Bronchial epithelial cell (primary cell): ENCODE data around the gene CD82. TPM values are rescaled to one million over a fixed set of nuclear protein-coding genes. Genes with fewer than 3 reads are reported as not detected.

Experiments
- DNase-seq: peaks from one replicate; pipeline ENCODE4 v3.0.0-alpha.2; 2010; ENCODE audit warnings: low read depth
- FAIRE-seq: peaks from 2 replicates; lab custom pipeline; 2011; peaks lifted over from hg19 to GRCh38; lab: Jason Lieb, UNC
- H3K27me3 ChIP-seq: 2 replicates; pipeline ENCODE4 v1.5.1; 2011; ENCODE audit warnings: low read length; ENCODE audit not compliant: control insufficient read depth, insufficient read depth
- H3K36me3 ChIP-seq: 2 replicates; pipeline ENCODE4 v1.5.1; 2011; ENCODE audit warnings: low read length; ENCODE audit not compliant: control insufficient read depth, insufficient read depth
- H3K4me3 ChIP-seq: 2 replicates; pipeline ENCODE4 v1.5.1; 2011; ENCODE audit warnings: mild to moderate bottlenecking, low read depth, low read length, control low read depth
- total RNA-seq: library from RNA; depleted of rRNA; stranded (reverse); fragments of >200 nt; gene quantifications from 2 replicates; pipeline ENCODE4 v1.2.1, GENCODE V29; 2014
- TF ChIP-seq, protein P1 (sequence below): IDR thresholded peaks from 2 replicates; pipeline ENCODE4 v1.5.1; 2011; ENCODE audit warnings: mild to moderate bottlenecking, moderate library complexity, low read length, control low read depth, inconsistent platforms; ENCODE audit not compliant: insufficient read depth, severe bottlenecking

Gene CD82
- total RNA-seq, 1 donor from 2014 or later, result 48.7 TPM

DNA sequence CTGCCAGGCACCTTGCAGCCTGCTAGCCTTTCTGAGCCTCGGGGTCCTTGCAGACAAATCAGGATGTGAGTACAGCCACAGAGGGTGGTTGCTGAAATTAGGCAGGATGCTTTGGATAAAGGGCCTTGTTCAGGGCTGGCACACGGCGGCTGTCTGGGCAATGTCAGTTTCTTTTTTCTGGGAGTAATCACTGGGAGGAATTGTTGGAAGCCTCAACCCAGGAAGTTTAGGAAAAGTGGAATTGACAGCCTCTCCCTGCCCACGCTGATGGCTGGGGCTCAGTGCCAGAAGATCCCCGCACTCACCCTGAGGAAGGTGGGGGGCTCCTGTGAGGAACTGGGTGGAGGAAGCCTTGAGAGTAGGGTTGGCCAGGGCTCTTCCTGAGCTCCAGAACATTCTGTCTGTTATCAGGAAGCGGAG is 37.4 kb downstream of the CD82 start:
- Histone ChIP-seq H3K27me3 (no peaks in the 10 kb centered on the region), H3K36me3 (peaks cover 38% of the 10 kb centered on the region), H3K4me3 (no peak overlapping the region)
- DNase-seq (no peak), FAIRE-seq (no peak)
- TF ChIP-seq, protein P1, sequence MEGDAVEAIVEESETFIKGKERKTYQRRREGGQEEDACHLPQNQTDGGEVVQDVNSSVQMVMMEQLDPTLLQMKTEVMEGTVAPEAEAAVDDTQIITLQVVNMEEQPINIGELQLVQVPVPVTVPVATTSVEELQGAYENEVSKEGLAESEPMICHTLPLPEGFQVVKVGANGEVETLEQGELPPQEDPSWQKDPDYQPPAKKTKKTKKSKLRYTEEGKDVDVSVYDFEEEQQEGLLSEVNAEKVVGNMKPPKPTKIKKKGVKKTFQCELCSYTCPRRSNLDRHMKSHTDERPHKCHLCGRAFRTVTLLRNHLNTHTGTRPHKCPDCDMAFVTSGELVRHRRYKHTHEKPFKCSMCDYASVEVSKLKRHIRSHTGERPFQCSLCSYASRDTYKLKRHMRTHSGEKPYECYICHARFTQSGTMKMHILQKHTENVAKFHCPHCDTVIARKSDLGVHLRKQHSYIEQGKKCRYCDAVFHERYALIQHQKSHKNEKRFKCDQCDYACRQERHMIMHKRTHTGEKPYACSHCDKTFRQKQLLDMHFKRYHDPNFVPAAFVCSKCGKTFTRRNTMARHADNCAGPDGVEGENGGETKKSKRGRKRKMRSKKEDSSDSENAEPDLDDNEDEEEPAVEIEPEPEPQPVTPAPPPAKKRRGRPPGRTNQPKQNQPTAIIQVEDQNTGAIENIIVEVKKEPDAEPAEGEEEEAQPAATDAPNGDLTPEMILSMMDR, result no peak

GRCh38 chr11:44604171-44604581 is 38.7 kb downstream of the CD82 start:
- DNase-seq (peak; percentile 56), FAIRE-seq (no peak)
- peaks cover 40% of the 10 kb centered on the region for H3K36me3 ChIP-seq
- TF ChIP-seq, protein P1, result no peak
- no peak overlapping the region for H3K4me3 ChIP-seq
- H3K27me3 ChIP-seq, result no peaks in the 10 kb centered on the region

DNA sequence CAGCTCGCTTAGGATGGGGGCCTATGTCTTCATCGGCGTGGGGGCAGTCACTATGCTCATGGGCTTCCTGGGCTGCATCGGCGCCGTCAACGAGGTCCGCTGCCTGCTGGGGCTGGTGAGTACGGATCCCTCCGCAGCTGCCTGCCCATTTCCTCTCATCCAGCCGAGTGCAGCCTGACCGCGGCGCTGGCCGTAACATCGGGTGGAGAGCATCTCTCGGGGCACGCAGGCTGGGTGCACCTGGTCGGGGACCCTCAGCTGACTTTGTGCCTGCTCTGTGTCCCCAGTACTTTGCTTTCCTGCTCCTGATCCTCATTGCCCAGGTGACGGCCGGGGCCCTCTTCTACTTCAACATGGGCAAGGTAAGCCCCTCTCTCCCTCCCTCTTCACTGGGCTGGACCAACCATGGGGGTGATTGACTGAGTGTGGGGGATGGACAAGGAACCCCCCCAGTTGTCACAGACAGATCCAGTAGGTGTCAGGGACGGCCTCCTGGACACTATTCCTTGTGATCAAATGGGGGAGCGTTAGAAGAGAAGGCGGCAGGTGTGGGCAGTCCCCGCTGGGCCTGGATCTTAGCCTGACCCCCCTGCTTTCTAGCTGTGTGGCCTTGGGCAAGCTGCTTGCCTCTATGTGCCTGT is 39.7 kb downstream of the CD82 start:
- FAIRE-seq, result no peak
- TF ChIP-seq, protein P1, result no peak
- Histone ChIP-seq H3K36me3 (peaks cover 40% of the 10 kb centered on the region), H3K4me3 (no peak overlapping the region), H3K27me3 (no peaks in the 10 kb centered on the region)
- DNase-seq, result no peak

- DNase-seq, result no peak
- Histone ChIP-seq H3K27me3 (no peaks in the 10 kb centered on the region), H3K4me3 (no peak overlapping the region), H3K36me3 (peaks cover 36% of the 10 kb centered on the region)
- TF ChIP-seq, protein P1, result no peak
- FAIRE-seq, result no peak
Observed at GRCh38 chr11:44605965-44606364, 40.5 kb downstream of the CD82 start.

DNA sequence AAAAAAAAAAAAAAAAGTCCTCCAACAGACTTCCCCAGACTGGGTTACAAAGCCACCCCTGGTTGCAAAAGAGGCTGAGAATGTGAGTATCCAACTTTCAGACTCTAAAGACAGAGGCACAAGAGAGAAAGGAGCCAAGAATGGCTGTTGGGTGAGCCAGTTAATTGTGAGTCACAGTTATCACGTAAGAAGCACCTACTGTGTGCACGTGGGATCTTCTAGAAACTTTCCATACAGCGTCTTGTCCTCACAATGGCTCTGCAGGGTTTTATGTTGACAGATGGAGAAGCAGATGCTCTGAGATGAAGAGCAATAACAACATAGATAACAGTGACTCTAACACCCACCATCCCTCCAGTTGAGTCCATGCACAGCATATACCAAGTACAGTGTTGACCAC is 41.0 kb downstream of the CD82 start:
- Histone ChIP-seq H3K4me3 (no peak overlapping the region), H3K36me3 (peaks cover 35% of the 10 kb centered on the region), H3K27me3 (no peaks in the 10 kb centered on the region)
- no peak for DNase-seq
- TF ChIP-seq, protein P1, result no peak
- no peak for FAIRE-seq
